Measurements from ENCODE around the gene AGPAT4. TPM values are rescaled to one million over a fixed set of nuclear protein-coding genes. Genes with fewer than 3 reads are reported as not detected.

Gene AGPAT4
- polyA plus RNA-seq, 1 experiment: 3.7 TPM

GRCh38 chr6:161107779-161108730 lies 165.8 kb downstream of the AGPAT4 start:
- Histone ChIP-seq H3K4me3 (ENCODE audit: low read depth, low read length) (no peak overlapping the region), H3K27me3 (ENCODE audit: control insufficient read depth, insufficient read depth, low read length) (no peaks in the 10 kb centered on the region), H3K36me3 (ENCODE audit: control insufficient read depth, insufficient read depth, low read length) (peaks cover 14% of the 10 kb centered on the region)
- ChIA-PET POLR2A (no interaction called here), CTCF (no interaction called here)
- TF ChIP-seq CTCF (IDR thresholded peaks at IDR 0.05; ENCODE audit: insufficient read depth, low read depth, low read length): no peak
- no peak for DNase-seq (ENCODE audit: low read depth)

GRCh38 chr6:161105408-161105807 lies 168.5 kb downstream of the AGPAT4 start:
- POLR2A ChIA-PET: interaction anchor here (0.8 kb wide), 1 partner anchor 168 kb away, joined by 3 read pairs; the partner anchor contains the start of gene AGPAT4
- Histone ChIP-seq H3K36me3 (ENCODE audit: control insufficient read depth, insufficient read depth, low read length) (peaks cover 9% of the 10 kb centered on the region), H3K4me3 (ENCODE audit: low read depth, low read length) (no peak overlapping the region), H3K27me3 (ENCODE audit: control insufficient read depth, insufficient read depth, low read length) (no peaks in the 10 kb centered on the region)
- TF ChIP-seq CTCF (IDR thresholded peaks at IDR 0.05; ENCODE audit: insufficient read depth, low read depth, low read length): no peak
- no peak for DNase-seq (ENCODE audit: low read depth)
- CTCF ChIA-PET: interaction anchor here (0.9 kb wide), 1 partner anchor 265 kb away, joined by 3 read pairs; no protein-coding TSS in a partner anchor

GRCh38 chr6:161104966-161105365 lies 168.9 kb downstream of the AGPAT4 start:
- ChIA-PET POLR2A (interaction anchor here (0.8 kb wide), 1 partner anchor 169 kb away, joined by 3 read pairs; the partner anchor contains the start of gene AGPAT4), CTCF (interaction anchor here (0.9 kb wide), 1 partner anchor 265 kb away, joined by 3 read pairs; no protein-coding TSS in a partner anchor)
- Histone ChIP-seq H3K4me3 (ENCODE audit: low read depth, low read length) (no peak overlapping the region), H3K27me3 (ENCODE audit: control insufficient read depth, insufficient read depth, low read length) (no peaks in the 10 kb centered on the region), H3K36me3 (ENCODE audit: control insufficient read depth, insufficient read depth, low read length) (peaks cover 9% of the 10 kb centered on the region)
- DNase-seq (ENCODE audit: low read depth): peak; percentile 57
- TF ChIP-seq CTCF (IDR thresholded peaks at IDR 0.05; ENCODE audit: insufficient read depth, low read depth, low read length): no peak

DNA sequence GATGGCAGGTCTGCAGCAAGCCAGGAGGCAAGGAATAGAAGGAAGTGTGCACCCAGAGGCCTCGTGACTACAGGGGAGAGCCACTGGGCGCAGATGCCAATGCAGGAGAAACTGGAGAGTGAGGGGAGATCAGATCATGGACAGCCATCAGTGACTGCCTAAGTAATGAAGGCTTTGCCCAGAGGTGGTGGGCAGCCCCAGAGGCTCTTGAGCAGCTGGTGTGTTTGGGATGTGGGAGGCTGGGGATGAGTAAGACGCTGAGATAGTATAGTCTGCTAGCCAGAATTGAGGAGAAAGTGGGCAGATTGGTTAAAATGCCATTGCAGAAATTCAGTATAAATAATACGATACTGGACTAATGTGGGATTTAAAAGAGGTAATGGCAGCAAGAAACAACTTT lies 170.4 kb downstream of the AGPAT4 start:
- no peaks in the 10 kb centered on the region for H3K27me3 ChIP-seq (ENCODE audit: control insufficient read depth, insufficient read depth, low read length)
- CTCF ChIA-PET: no interaction called here
- no peak for TF ChIP-seq CTCF (IDR thresholded peaks at IDR 0.05; ENCODE audit: insufficient read depth, low read depth, low read length)
- POLR2A ChIA-PET: no interaction called here
- H3K4me3 ChIP-seq (ENCODE audit: low read depth, low read length): no peak overlapping the region
- H3K36me3 ChIP-seq (ENCODE audit: control insufficient read depth, insufficient read depth, low read length): peaks cover 5% of the 10 kb centered on the region
- DNase-seq (ENCODE audit: low read depth): no peak

GRCh38 chr6:161101517-161101916 lies 172.3 kb downstream of the AGPAT4 start:
- Histone ChIP-seq H3K27me3 (ENCODE audit: control insufficient read depth, insufficient read depth, low read length) (no peaks in the 10 kb centered on the region), H3K4me3 (ENCODE audit: low read depth, low read length) (no peak overlapping the region), H3K36me3 (ENCODE audit: control insufficient read depth, insufficient read depth, low read length) (peaks cover 5% of the 10 kb centered on the region)
- no peak for DNase-seq (ENCODE audit: low read depth)
- ChIA-PET POLR2A (no interaction called here), CTCF (interaction anchor here (0.7 kb wide), 1 partner anchor 13 kb away, joined by 3 read pairs; no protein-coding TSS in a partner anchor)
- 0 out of 2 replicates have a peak, but pooled peaks have one; percentile 4 for TF ChIP-seq CTCF (IDR thresholded peaks at IDR 0.05; ENCODE audit: insufficient read depth, low read depth, low read length)
